AG20443 (cell line): ENCODE measurements around the gene ZNF107.
"Not testable (repeated sequence)": the region's sequence is repeated elsewhere in the genome, so short reads cannot be mapped to it uniquely, and the experiment has no call there.

Experiments
- DNase-seq: peaks from one replicate; pipeline ENCODE4 v3.0.0; 2012; ENCODE audit warnings: low spot score, mixed read lengths

Gene ZNF107

GRCh38 chr7:64643566-64643965 lies 22.4 kb upstream of the ZNF107 start:
- DNase-seq: no peak

GRCh38 chr7:64651203-64651602 lies 14.7 kb upstream of the ZNF107 start:
- DNase-seq: no peak

- DNase-seq: no peak
These were observed 14.2 kb upstream of the ZNF107 start for GRCh38 chr7:64651632-64652165.

- no peak for DNase-seq
These were observed 12.1 kb upstream of the ZNF107 start for GRCh38 chr7:64653721-64654401.

- DNase-seq: no peak
These were observed 11.0 kb upstream of the ZNF107 start for GRCh38 chr7:64654796-64655548.

GRCh38 chr7:64655811-64656210 lies 10.1 kb upstream of the ZNF107 start:
- no peak for DNase-seq

- DNase-seq: no peak
These were observed 9.4 kb upstream of the ZNF107 start for GRCh38 chr7:64656489-64656888.

- DNase-seq: not testable (repeated sequence)
These were observed 3.8 kb upstream of the ZNF107 start for GRCh38 chr7:64662091-64662490.

- DNase-seq: no peak
These were observed 724 bp downstream of the ZNF107 start for GRCh38 chr7:64666663-64667050.

GRCh38 chr7:64667311-64667710 lies 1.4 kb downstream of the ZNF107 start:
- DNase-seq: no peak

GRCh38 chr7:64672414-64672813 lies 6.5 kb downstream of the ZNF107 start:
- DNase-seq: no peak

GRCh38 chr7:64685091-64685490 lies 19.2 kb downstream of the ZNF107 start:
- DNase-seq: no peak

- DNase-seq: no peak
These were observed 19.8 kb downstream of the ZNF107 start for GRCh38 chr7:64685741-64686140.

GRCh38 chr7:64686493-64687184 lies 20.7 kb downstream of the ZNF107 start:
- DNase-seq: no peak

- DNase-seq: no peak
These were observed 21.3 kb downstream of the ZNF107 start for GRCh38 chr7:64687249-64687648.

- no peak for DNase-seq
These were observed 23.1 kb downstream of the ZNF107 start for GRCh38 chr7:64688988-64689387.

- no peak for DNase-seq
These were observed 25.9 kb downstream of the ZNF107 start for GRCh38 chr7:64691831-64692230.

- not testable (repeated sequence) for DNase-seq
These were observed 31.9 kb downstream of the ZNF107 start for GRCh38 chr7:64697863-64698262.

GRCh38 chr7:64706625-64707292 lies 40.8 kb downstream of the ZNF107 start:
- DNase-seq: no peak

- not testable (repeated sequence) for DNase-seq
These were observed 52.0 kb downstream of the ZNF107 start for GRCh38 chr7:64717896-64718295.

GRCh38 chr7:64729089-64729848 lies 63.3 kb downstream of the ZNF107 start:
- no peak for DNase-seq
